CD4-positive, alpha-beta T cell (primary cell): ENCODE measurements around the gene DAO. TPM values are rescaled to one million over a fixed set of nuclear protein-coding genes. Genes with fewer than 3 reads are reported as not detected.

Experiments used
- ATAC-seq: fragments of 200-7000 bp; cut with Tn5 transposase; one replicate; pipeline ENCODE4 v1.10.0; 2022; ENCODE audit warnings: mild to moderate bottlenecking; ENCODE audit not compliant: poor library complexity
- CTCF ChIA-PET: fragments of 350-600 bp; sonication (Branson Sonifier 250); formaldehyde crosslinking; loops from one replicate; lab custom pipeline; 2021; ENCODE audit warnings: antibody characterized with exemption, inconsistent platforms; lab: Charles Lee
- POLR2A ChIA-PET: fragments of 350-600 bp; sonication (Branson Sonifier 250); formaldehyde crosslinking; loops from one replicate; lab custom pipeline; 2021; ENCODE audit warnings: antibody characterized with exemption, inconsistent platforms; lab: Charles Lee
- DNase-seq, 14 experiments: peaks; one replicate each; pipeline ENCODE4 v3.0.0-alpha.2; 2013 to 2020; ENCODE audit warnings: mixed read lengths in 2 of 14
- H3K27ac ChIP-seq, 2 donors: one replicate each; pipeline versions ENCODE4 v1.5.1 to v1.7.0; 2013; ENCODE audit warnings: low read length in 2 of 2, low read depth in 1 of 2, mild to moderate bottlenecking in 1 of 2
- H3K27me3 ChIP-seq, 2 experiments: 1 replicate in 1 of 2; 2 replicates in 1 of 2; pipeline versions ENCODE4 v1.6.1 to v1.7.0; 2013; ENCODE audit warnings: low read length in 2 of 2, control low read depth in 1 of 2, mild to moderate bottlenecking in 1 of 2, moderate library complexity in 1 of 2; ENCODE audit not compliant: insufficient read depth in 2 of 2, control insufficient read depth in 1 of 2
- H3K36me3 ChIP-seq: one replicate; pipeline ENCODE4 v1.6.1; 2013; ENCODE audit warnings: low read length, control low read depth; ENCODE audit not compliant: insufficient read depth
- H3K4me1 ChIP-seq: one replicate; pipeline ENCODE4 v1.6.1; 2013; ENCODE audit warnings: low read length, control low read depth; ENCODE audit not compliant: insufficient read depth
- H3K4me3 ChIP-seq: one replicate; pipeline ENCODE4 v1.5.1; 2013; ENCODE audit warnings: mild to moderate bottlenecking, low read length, moderate library complexity
- H3K9me3 ChIP-seq, 2 experiments: 1 replicate in 1 of 2; 2 replicates in 1 of 2; pipeline versions ENCODE4 v1.6.1 to v1.7.0; 2013; ENCODE audit warnings: low read length in 2 of 2, mild to moderate bottlenecking in 2 of 2, control low read depth in 1 of 2, moderate library complexity in 1 of 2; ENCODE audit not compliant: control insufficient read depth in 1 of 2, insufficient read depth in 1 of 2
- H3K27ac Mint-ChIP-seq: one replicate; pipeline ENCODE4 v1.8.0; 2020; ENCODE audit warnings: mixed read lengths
- H3K27me3 Mint-ChIP-seq: one replicate; pipeline ENCODE4 v1.8.0; 2021; ENCODE audit warnings: mixed read lengths
- H3K36me3 Mint-ChIP-seq: one replicate; pipeline ENCODE4 v1.8.0; 2021; ENCODE audit warnings: low read depth, mixed read lengths
- H3K4me1 Mint-ChIP-seq: one replicate; pipeline ENCODE4 v1.8.0; 2021; ENCODE audit warnings: low read depth, mixed read lengths
- H3K4me3 Mint-ChIP-seq: one replicate; pipeline ENCODE4 v1.8.0; 2020; ENCODE audit warnings: mild to moderate bottlenecking, mixed read lengths
- H3K9me3 Mint-ChIP-seq: one replicate; pipeline ENCODE4 v1.8.0; 2020; ENCODE audit warnings: mixed read lengths
- intact Hi-C, 2 experiments: fragments of 100-400 bp; cut with DNase I in 1 of 2; cut with micrococcal nuclease in 1 of 2; formaldehyde crosslinking; loops; one replicate each; pipeline versions ENCODE4 v1.15.1 to v1.9.0; 2023 to 2025; cut with DNase I, micrococcal nuclease
- microRNA-seq: library from miRNA; unstranded; fragments of <30 nt; microRNA quantifications from one replicate; pipeline ENCODE4 v1.2.0, GENCODE V29; 2021; ENCODE audit warnings: borderline microRNAs expressed, borderline replicate concordance
- total RNA-seq, 174 experiments: library from RNA in 2 of 174; stranded (reverse) in 2 of 174; gene quantifications; one replicate each; pipeline ENCODE4 v1.2.3 and lab custom pipeline; 2021 to 2026
- TF ChIP-seq, protein P1 (sequence below): fragments of 200-600 bp; IDR thresholded peaks from one replicate; pipeline ENCODE4 v1.8.0; 2022; ENCODE audit warnings: antibody characterized with exemption, mild to moderate bottlenecking

DAO gene
- total RNA-seq, 2 experiments from 2014 or later = not detected

DNA sequence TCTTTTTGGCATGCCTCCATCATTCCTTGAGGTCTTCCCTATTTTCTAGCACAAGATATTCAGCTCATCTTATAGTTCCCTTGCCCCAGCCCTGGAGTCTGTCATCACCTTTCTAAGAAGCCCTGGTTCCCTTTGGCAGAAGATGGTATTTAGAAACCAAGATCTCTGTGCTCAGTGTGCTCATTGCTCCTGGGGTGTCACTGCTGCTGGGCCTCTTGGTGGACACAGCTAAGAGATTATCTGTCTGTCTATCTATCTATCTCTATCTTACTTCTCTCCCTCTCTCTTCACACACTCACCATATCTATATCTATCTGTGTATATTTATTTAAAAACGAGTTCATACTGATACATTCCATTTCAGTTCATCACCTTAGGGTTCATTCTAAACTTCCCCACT is 67.2 kb downstream of the DAO start:
- no peaks in the 10 kb centered on the region for H3K9me3 Mint-ChIP-seq
- H3K27ac Mint-ChIP-seq = no peak overlapping the region

GRCh38 chr12:108948367-108948766 is 68.5 kb downstream of the DAO start:
- intact Hi-C loops = no loop called here
- peaks cover 4% of the 10 kb centered on the region for H3K4me1 ChIP-seq
- H3K27ac ChIP-seq = no peak overlapping the region
- ChIA-PET CTCF (no interaction called here), POLR2A (no interaction called here)
- H3K27me3 ChIP-seq = peaks cover 0 to 3% of the 10 kb centered on the region in 2 experiments
- Mint-ChIP-seq H3K4me1 (no peaks in the 10 kb centered on the region), H3K9me3 (no peaks in the 10 kb centered on the region), H3K36me3 (no peaks in the 10 kb centered on the region), H3K4me3 (no peak overlapping the region), H3K27ac (no peak overlapping the region), H3K27me3 (peaks cover 16% of the 10 kb centered on the region)
- H3K4me3 ChIP-seq = no peak overlapping the region
- peak in 3 of 14 experiments; percentile 6 to 30 (median 22) for DNase-seq
- H3K36me3 ChIP-seq = no peaks in the 10 kb centered on the region
- TF ChIP-seq, protein P1, sequence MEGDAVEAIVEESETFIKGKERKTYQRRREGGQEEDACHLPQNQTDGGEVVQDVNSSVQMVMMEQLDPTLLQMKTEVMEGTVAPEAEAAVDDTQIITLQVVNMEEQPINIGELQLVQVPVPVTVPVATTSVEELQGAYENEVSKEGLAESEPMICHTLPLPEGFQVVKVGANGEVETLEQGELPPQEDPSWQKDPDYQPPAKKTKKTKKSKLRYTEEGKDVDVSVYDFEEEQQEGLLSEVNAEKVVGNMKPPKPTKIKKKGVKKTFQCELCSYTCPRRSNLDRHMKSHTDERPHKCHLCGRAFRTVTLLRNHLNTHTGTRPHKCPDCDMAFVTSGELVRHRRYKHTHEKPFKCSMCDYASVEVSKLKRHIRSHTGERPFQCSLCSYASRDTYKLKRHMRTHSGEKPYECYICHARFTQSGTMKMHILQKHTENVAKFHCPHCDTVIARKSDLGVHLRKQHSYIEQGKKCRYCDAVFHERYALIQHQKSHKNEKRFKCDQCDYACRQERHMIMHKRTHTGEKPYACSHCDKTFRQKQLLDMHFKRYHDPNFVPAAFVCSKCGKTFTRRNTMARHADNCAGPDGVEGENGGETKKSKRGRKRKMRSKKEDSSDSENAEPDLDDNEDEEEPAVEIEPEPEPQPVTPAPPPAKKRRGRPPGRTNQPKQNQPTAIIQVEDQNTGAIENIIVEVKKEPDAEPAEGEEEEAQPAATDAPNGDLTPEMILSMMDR = no peak
- H3K9me3 ChIP-seq = peaks cover 0 to 4% of the 10 kb centered on the region in 2 experiments
- ATAC-seq = no peak

More for the DNA sequence above, 67.2 kb downstream of the DAO start:
- Mint-ChIP-seq H3K4me1 (no peaks in the 10 kb centered on the region), H3K4me3 (no peak overlapping the region), H3K27me3 (peaks cover 16% of the 10 kb centered on the region), H3K36me3 (no peaks in the 10 kb centered on the region)
- TF ChIP-seq, protein P1 = no peak
- Histone ChIP-seq H3K27me3 (peaks cover 0 to 3% of the 10 kb centered on the region in 2 experiments), H3K4me1 (peaks cover 4% of the 10 kb centered on the region), H3K36me3 (no peaks in the 10 kb centered on the region), H3K4me3 (no peak overlapping the region), H3K27ac (no peak overlapping the region), H3K9me3 (peaks cover 0 to 4% of the 10 kb centered on the region in 2 experiments)
- no peak for DNase-seq
- ChIA-PET CTCF (no interaction called here), POLR2A (no interaction called here)
- no peak for ATAC-seq
- intact Hi-C loops = no loop called here

DNA sequence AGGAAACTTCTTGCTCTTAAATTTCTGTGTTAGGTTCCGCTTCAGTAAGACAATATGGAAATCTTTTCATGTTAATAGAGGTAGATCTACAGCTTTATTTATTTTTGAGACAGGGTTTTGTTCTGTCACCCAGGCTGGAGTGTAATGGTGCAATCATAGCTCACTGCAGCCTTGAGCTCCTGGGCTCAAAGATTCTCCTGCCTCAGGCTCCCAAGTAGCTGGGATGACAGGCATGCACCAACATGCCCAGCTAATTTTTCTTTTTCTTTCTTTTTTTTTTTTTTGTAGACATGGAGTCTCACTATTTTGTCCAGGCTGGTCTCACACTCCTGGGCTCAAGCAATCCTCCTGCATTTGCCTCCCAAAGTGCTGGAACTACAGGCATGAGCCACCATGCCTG is 70.1 kb downstream of the DAO start:
- DNase-seq (no peak), ATAC-seq (no peak)
- Mint-ChIP-seq H3K36me3 (no peaks in the 10 kb centered on the region), H3K4me1 (no peaks in the 10 kb centered on the region), H3K4me3 (no peak overlapping the region), H3K27me3 (peaks cover 16% of the 10 kb centered on the region), H3K27ac (no peak overlapping the region), H3K9me3 (no peaks in the 10 kb centered on the region)
- ChIA-PET POLR2A (no interaction called here), CTCF (interaction anchor here (1.4 kb wide), 1 partner anchor 143 kb away, joined by 3 read pairs; the partner anchor contains the start of gene ALKBH2)
- peaks cover 4% of the 10 kb centered on the region for H3K4me1 ChIP-seq
- H3K36me3 ChIP-seq = no peaks in the 10 kb centered on the region
- H3K9me3 ChIP-seq = peaks cover 0 to 4% of the 10 kb centered on the region in 2 experiments
- H3K4me3 ChIP-seq = no peak overlapping the region
- no peak overlapping the region for H3K27ac ChIP-seq
- peaks cover 0 to 3% of the 10 kb centered on the region in 2 experiments for H3K27me3 ChIP-seq
- intact Hi-C loops = loop anchor here (2.0 to 5.0 kb wide), 6 partner anchors 142 to 387 kb away; partner anchors contain the start of genes ALKBH2 (in 1 of the 2) and ISCU (in 1 of the 2)
- TF ChIP-seq, protein P1 = no peak

Small RNA genes within 50 kb of the gene (microRNA-seq; reads per million reads assigned to microRNA genes)
- not detected for gene MIR619

Other genes with a start within 250 kb of the DAO start
- gene SELPLG, start 246.2 kb upstream of the DAO start, total RNA-seq = 10 to 100 TPM; 25.7 to 27.8 TPM
- gene CORO1C, start 148.6 kb upstream of the DAO start, total RNA-seq = 1 to 10 TPM; 6.7 to 7.4 TPM
- 10 to 100 TPM; 21.1 to 24.2 TPM for gene SSH1, start 22.5 kb upstream of the DAO start, total RNA-seq
- not detected for gene SVOP, start 141.0 kb downstream of the DAO start, total RNA-seq
- 10 to 100 TPM; 21.8 to 23.0 TPM for gene USP30, start 172.5 kb downstream of the DAO start, total RNA-seq
- gene ALKBH2, start 213.4 kb downstream of the DAO start, total RNA-seq = 10 to 100 TPM; 12.8 to 14.0 TPM
- 1 to 10 TPM; 3.3 to 3.6 TPM for gene UNG, start 217.5 kb downstream of the DAO start, total RNA-seq
- 10 to 100 TPM; 30.3 to 32.2 TPM for gene ACACB, start 236.5 kb downstream of the DAO start, total RNA-seq